NCI-H748 (cell line): ENCODE measurements around the gene SMOC1.
A peak's percentile ranks its signal among the peaks of the same experiment; 100 is the strongest.

Experiments
- DNase-seq: peaks from one replicate; lab custom pipeline; 2025; ENCODE audit not compliant: unreplicated experiment; lab: John Stamatoyannopoulos, UW

The SMOC1 gene

GRCh38 chr14:70078329-70078728 lies 199.1 kb downstream of the SMOC1 start:
- no peak for DNase-seq

- DNase-seq: peak; percentile 14
These were observed 200.9 kb downstream of the SMOC1 start for GRCh38 chr14:70080076-70080475.
